Vagina (tissue), 2 donors: ENCODE measurements around the gene TSPAN12.

Source experiments
- POLR2A ChIP-seq, 2 donors: fragments of 450-650 bp; IDR thresholded peaks; one replicate each; pipeline ENCODE4 v1.6.1; 2017; ENCODE audit warnings: antibody characterized with exemption in 2 of 2, mild to moderate bottlenecking in 2 of 2, moderate library complexity in 2 of 2
- POLR2AphosphoS5 ChIP-seq, 2 donors: sonication (generic); formaldehyde crosslinking; IDR thresholded peaks; one replicate each; pipeline ENCODE4 v1.9.0; 2017; ENCODE audit warnings: antibody characterized with exemption in 2 of 2, mild to moderate bottlenecking in 2 of 2, low read depth in 1 of 2; ENCODE audit not compliant: insufficient read depth in 1 of 2
- TF ChIP-seq, protein P1 (sequence below), 3 experiments: fragments of 450-650 bp in 2 of 3; fragments of 200-600 bp in 1 of 3; sonication (generic) in 1 of 3; IDR thresholded peaks; one replicate each; pipeline ENCODE4 v1.5.1; 2017 to 2019; ENCODE audit warnings: antibody characterized with exemption in 3 of 3, mild to moderate bottlenecking in 2 of 3, moderate library complexity in 2 of 3

DNA sequence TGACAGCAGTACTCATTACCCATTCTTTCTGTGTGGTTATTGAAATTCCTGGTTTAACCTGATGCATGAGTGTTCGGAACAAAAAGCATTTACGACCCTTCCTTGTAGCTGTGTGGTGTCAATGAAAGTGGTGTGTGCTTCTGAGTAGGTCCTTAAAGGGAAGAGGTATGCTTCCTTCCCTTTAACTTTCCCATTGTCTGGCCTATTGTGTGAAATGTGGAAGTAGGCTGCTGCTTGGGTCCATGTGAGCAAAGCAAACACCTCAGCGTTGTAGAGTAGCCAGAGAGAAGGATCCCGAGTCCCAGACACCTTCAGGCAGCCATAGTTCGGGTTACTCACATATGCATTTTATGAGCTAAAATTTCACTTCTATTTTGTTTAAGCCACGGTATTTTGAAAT, 74.7 kb downstream of the TSPAN12 start:
- TF ChIP-seq POLR2AphosphoS5 (IDR thresholded peaks at IDR 0.05; ENCODE audit: insufficient read depth in 1 of 2, low read depth in 1 of 2) (no peak), POLR2A (IDR thresholded peaks at IDR 0.05) (no peak)
- TF ChIP-seq, protein P1, sequence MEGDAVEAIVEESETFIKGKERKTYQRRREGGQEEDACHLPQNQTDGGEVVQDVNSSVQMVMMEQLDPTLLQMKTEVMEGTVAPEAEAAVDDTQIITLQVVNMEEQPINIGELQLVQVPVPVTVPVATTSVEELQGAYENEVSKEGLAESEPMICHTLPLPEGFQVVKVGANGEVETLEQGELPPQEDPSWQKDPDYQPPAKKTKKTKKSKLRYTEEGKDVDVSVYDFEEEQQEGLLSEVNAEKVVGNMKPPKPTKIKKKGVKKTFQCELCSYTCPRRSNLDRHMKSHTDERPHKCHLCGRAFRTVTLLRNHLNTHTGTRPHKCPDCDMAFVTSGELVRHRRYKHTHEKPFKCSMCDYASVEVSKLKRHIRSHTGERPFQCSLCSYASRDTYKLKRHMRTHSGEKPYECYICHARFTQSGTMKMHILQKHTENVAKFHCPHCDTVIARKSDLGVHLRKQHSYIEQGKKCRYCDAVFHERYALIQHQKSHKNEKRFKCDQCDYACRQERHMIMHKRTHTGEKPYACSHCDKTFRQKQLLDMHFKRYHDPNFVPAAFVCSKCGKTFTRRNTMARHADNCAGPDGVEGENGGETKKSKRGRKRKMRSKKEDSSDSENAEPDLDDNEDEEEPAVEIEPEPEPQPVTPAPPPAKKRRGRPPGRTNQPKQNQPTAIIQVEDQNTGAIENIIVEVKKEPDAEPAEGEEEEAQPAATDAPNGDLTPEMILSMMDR (IDR thresholded peaks at IDR 0.05): no peak
